ENCODE measurements around the gene FRMD5.
"Not testable (repeated sequence)": the region's sequence is repeated elsewhere in the genome, so short reads cannot be mapped to it uniquely, and the experiment has no call there.

Gene FRMD5

GRCh38 chr15:44034933-44035624, 160.0 kb downstream of the FRMD5 start:
- no peak overlapping the region for H3K27ac ChIP-seq (ENCODE audit: low read depth, low read length, severe bottlenecking)
- no peak overlapping the region for H3K4me3 ChIP-seq (ENCODE audit: extremely low read depth, insufficient read depth, low read length, poor library complexity, severe bottlenecking)
- WGBS, 2 experiments (ENCODE audit: insufficient coverage in 2 of 2): 80 to 83% methylated on average over 2 to 3 of the region's 3 CpGs
- H3K36me3 ChIP-seq (ENCODE audit: control insufficient read depth, insufficient read depth, low read length): no peaks in the 10 kb centered on the region
- peaks cover 12% of the 10 kb centered on the region for H3K4me1 ChIP-seq (ENCODE audit: control insufficient read depth, insufficient read depth, low read length, poor library complexity, severe bottlenecking)
- no peaks in the 10 kb centered on the region for H3K9me3 ChIP-seq (ENCODE audit: control insufficient read depth, low read length)

DNA sequence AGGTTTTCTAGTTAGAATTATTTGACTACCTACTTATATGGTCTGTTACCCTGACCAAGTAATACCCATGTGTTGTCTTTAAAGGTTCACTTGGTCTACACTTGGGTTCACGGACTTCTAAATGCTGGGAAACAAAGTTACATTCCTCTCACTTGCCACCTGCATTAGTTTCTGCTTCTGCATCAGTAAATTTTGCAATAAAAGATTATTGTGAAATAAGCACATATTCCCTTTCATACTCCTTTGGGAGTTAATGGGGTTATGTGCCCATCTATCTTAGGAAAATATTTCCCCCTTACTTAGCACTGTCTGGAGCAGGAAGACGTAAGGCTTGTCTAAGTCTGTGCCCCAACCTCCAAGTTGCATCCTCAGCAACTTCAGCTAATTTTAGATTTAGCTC, 160.7 kb downstream of the FRMD5 start:
- H3K4me3 ChIP-seq (ENCODE audit: extremely low read depth, insufficient read depth, low read length, poor library complexity, severe bottlenecking): no peak overlapping the region
- 83 to 100% methylated on average over 1 to 2 of the region's 2 CpGs for WGBS, 2 experiments (ENCODE audit: insufficient coverage in 2 of 2)
- no peaks in the 10 kb centered on the region for H3K36me3 ChIP-seq (ENCODE audit: control insufficient read depth, insufficient read depth, low read length)
- H3K27ac ChIP-seq (ENCODE audit: low read depth, low read length, severe bottlenecking): no peak overlapping the region
- no peaks in the 10 kb centered on the region for H3K9me3 ChIP-seq (ENCODE audit: control insufficient read depth, low read length)
- peaks cover 19% of the 10 kb centered on the region for H3K4me1 ChIP-seq (ENCODE audit: control insufficient read depth, insufficient read depth, low read length, poor library complexity, severe bottlenecking)

- Histone ChIP-seq H3K27ac (ENCODE audit: low read depth, low read length, severe bottlenecking) (no peak overlapping the region), H3K9me3 (ENCODE audit: control insufficient read depth, low read length) (no peaks in the 10 kb centered on the region), H3K4me3 (ENCODE audit: extremely low read depth, insufficient read depth, low read length, poor library complexity, severe bottlenecking) (no peak overlapping the region), H3K4me1 (ENCODE audit: control insufficient read depth, insufficient read depth, low read length, poor library complexity, severe bottlenecking) (peaks cover 19% of the 10 kb centered on the region), H3K36me3 (ENCODE audit: control insufficient read depth, insufficient read depth, low read length) (no peaks in the 10 kb centered on the region)
- WGBS, 2 experiments (ENCODE audit: insufficient coverage in 2 of 2): no CpG with 5 or more reads among the region's 1 CpG
These were observed 161.2 kb downstream of the FRMD5 start for GRCh38 chr15:44033894-44034293.

DNA sequence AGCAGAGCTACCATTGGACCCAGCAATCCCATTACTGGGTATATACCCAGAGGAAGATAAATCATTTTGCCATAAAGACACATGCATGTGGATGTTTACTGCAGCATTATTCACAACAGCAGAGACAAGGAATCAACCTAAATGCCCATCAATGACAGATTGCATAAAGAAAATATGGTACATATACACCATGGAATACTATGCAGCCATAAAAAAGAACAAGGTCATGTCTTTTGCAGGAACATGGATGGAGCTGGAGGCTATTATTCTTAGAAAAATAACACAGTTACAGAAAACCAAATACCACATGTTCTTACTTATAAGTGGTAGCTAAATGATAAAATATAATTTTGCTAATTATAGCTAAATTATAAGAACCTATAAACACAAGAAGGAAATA, 162.3 kb downstream of the FRMD5 start:
- H3K4me3 ChIP-seq (ENCODE audit: extremely low read depth, insufficient read depth, low read length, poor library complexity, severe bottlenecking); H3K9me3 ChIP-seq (ENCODE audit: control insufficient read depth, low read length); H3K36me3 ChIP-seq (ENCODE audit: control insufficient read depth, insufficient read depth, low read length); H3K27ac ChIP-seq (ENCODE audit: low read depth, low read length, severe bottlenecking): not testable (repeated sequence)
- H3K4me1 ChIP-seq (ENCODE audit: control insufficient read depth, insufficient read depth, low read length, poor library complexity, severe bottlenecking): peaks cover 24% of the 10 kb centered on the region

DNA sequence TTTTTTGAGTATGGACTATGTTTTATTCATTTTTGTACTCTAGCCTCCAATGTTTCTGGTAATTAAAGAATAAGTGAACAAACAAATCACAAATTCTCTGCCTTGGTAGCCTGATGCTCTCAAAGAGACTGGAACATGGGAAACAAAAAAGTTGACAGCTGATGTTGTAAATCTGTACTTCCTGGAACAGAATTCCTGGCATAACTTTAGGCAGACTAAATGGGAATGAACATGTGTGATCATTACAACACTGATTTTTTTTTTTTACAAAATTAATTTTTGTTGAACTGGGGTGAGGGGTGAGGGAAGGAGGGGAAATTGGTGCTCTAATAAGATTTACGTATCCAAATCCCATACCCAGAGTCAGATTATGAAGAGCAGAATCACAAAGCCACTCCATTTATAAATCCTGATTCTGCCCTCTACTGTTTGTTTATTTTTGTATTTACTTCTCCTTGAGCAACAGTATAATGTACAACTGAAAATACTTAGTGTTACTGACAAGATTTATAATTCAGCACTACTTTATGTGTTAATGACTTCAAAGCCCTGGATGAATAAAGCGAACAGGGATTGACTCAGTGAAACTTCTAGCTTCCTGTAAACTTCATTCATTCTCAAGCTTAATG, 165.0 kb downstream of the FRMD5 start:
- H3K27ac ChIP-seq (ENCODE audit: low read depth, low read length, severe bottlenecking): no peak overlapping the region
- peaks cover 24% of the 10 kb centered on the region for H3K4me1 ChIP-seq (ENCODE audit: control insufficient read depth, insufficient read depth, low read length, poor library complexity, severe bottlenecking)
- no peaks in the 10 kb centered on the region for H3K36me3 ChIP-seq (ENCODE audit: control insufficient read depth, insufficient read depth, low read length)
- no peak overlapping the region for H3K4me3 ChIP-seq (ENCODE audit: extremely low read depth, insufficient read depth, low read length, poor library complexity, severe bottlenecking)
- no peaks in the 10 kb centered on the region for H3K9me3 ChIP-seq (ENCODE audit: control insufficient read depth, low read length)
- 100% methylated on average over 1 of the region's 2 CpGs; no CpG with 5 or more reads in 1 of the 2 experiments for WGBS, 2 experiments (ENCODE audit: insufficient coverage in 2 of 2)

- no peak overlapping the region for H3K27ac ChIP-seq (ENCODE audit: low read depth, low read length, severe bottlenecking)
- 80 to 100% methylated on average over 1 to 2 of the region's 2 CpGs for WGBS, 2 experiments (ENCODE audit: insufficient coverage in 2 of 2)
- H3K4me3 ChIP-seq (ENCODE audit: extremely low read depth, insufficient read depth, low read length, poor library complexity, severe bottlenecking): no peak overlapping the region
These were observed 166.1 kb downstream of the FRMD5 start for GRCh38 chr15:44029003-44029402.

DNA sequence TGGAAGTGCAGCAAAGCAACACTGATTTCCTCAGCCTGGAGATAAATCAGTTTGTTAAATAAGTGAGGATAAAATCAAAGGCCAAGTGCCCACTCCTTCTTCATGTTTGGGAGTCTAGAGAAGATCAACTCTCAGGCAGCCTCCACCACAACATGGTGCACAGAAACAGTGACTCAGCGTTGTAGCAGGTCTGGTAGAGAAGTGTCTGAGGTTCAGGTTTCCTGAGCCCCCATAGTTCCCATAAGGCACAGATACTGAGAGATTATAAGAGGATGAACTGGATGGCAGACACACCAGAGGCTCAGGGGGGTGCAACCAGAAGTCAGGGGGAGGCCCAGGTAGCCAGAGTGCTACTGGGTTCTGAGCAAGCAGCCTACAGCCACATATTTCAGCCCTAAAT, 166.7 kb downstream of the FRMD5 start:
- Histone ChIP-seq H3K9me3 (ENCODE audit: control insufficient read depth, low read length) (no peaks in the 10 kb centered on the region), H3K27ac (ENCODE audit: low read depth, low read length, severe bottlenecking) (no peak overlapping the region), H3K4me1 (ENCODE audit: control insufficient read depth, insufficient read depth, low read length, poor library complexity, severe bottlenecking) (peaks cover 24% of the 10 kb centered on the region), H3K4me3 (ENCODE audit: extremely low read depth, insufficient read depth, low read length, poor library complexity, severe bottlenecking) (no peak overlapping the region), H3K36me3 (ENCODE audit: control insufficient read depth, insufficient read depth, low read length) (no peaks in the 10 kb centered on the region)
- WGBS, 2 experiments (ENCODE audit: insufficient coverage in 2 of 2): 100% methylated on average over 1 of the region's 1 CpG; no CpG with 5 or more reads in 1 of the 2 experiments

More at GRCh38 chr15:44029003-44029402, 166.1 kb downstream of the FRMD5 start:
- H3K4me1 ChIP-seq (ENCODE audit: control insufficient read depth, insufficient read depth, low read length, poor library complexity, severe bottlenecking): peaks cover 24% of the 10 kb centered on the region
- no peaks in the 10 kb centered on the region for H3K9me3 ChIP-seq (ENCODE audit: control insufficient read depth, low read length)
- H3K36me3 ChIP-seq (ENCODE audit: control insufficient read depth, insufficient read depth, low read length): no peaks in the 10 kb centered on the region

DNA sequence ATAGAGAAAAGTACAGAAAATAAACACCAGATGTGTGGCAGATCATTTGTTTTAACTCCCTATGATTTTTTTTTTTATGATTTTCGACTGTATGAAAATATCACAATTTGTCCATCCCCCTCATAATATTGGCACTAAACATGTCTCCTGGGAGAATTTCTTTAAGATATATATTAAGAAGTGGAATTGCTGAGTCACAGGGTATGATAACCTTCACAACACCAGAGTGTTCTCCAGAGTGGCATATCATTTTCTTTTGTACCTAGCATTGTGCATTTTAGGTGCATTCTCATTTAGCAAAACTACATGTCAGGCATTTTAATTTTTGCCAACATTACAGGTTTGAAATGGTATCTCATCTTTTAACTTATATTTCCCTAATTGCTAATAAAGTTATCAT, 170.9 kb downstream of the FRMD5 start:
- Histone ChIP-seq H3K4me1 (ENCODE audit: control insufficient read depth, insufficient read depth, low read length, poor library complexity, severe bottlenecking) (peaks cover 9% of the 10 kb centered on the region), H3K9me3 (ENCODE audit: control insufficient read depth, low read length) (no peaks in the 10 kb centered on the region), H3K36me3 (ENCODE audit: control insufficient read depth, insufficient read depth, low read length) (no peaks in the 10 kb centered on the region), H3K27ac (ENCODE audit: low read depth, low read length, severe bottlenecking) (no peak overlapping the region), H3K4me3 (ENCODE audit: extremely low read depth, insufficient read depth, low read length, poor library complexity, severe bottlenecking) (no peak overlapping the region)
- WGBS, 2 experiments (ENCODE audit: insufficient coverage in 2 of 2): no CpG with 5 or more reads among the region's 1 CpG

DNA sequence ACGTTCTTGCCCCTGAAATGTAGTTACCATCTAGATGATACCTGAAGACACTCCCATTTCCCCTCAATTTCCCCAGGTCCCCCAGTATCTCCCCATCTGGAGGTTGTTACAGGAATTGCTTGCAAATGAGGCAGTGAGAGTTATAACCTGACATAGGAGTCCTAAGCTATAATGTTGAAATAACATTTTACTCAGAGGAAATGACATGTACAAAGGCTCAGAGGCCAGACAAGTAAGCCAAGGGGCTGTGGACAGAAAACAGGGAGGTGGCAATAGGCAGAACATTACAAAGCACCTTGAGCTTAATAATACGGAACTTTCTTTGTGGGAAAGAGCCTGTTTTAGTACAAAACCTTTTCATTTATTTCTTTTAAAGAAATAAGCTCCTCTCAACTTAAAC, 171.9 kb downstream of the FRMD5 start:
- no peak overlapping the region for H3K27ac ChIP-seq (ENCODE audit: low read depth, low read length, severe bottlenecking)
- WGBS, 2 experiments (ENCODE audit: insufficient coverage in 2 of 2): 100% methylated on average over 1 of the region's 2 CpGs; no CpG with 5 or more reads in 1 of the 2 experiments
- peaks cover 2% of the 10 kb centered on the region for H3K4me1 ChIP-seq (ENCODE audit: control insufficient read depth, insufficient read depth, low read length, poor library complexity, severe bottlenecking)

DNA sequence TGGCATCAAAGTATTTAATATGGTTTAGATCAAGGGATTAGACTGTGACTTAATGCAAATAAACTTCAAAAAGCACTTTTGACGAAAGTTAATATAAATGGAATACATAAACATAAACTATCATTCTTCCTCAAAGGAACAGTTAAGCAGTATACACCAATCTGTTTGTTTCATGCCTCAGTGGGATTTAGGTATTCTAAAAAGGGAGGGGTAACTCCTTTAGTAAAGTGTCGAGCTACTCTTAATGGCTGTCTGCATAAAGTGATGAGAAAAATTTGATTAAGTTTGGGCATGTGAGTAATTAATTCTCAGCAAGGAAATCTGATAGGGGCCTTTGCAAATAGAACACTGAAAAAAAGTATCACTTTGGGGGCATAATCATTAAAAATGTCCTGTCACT, 176.9 kb downstream of the FRMD5 start:
- H3K9me3 ChIP-seq (ENCODE audit: control insufficient read depth, low read length): no peaks in the 10 kb centered on the region
- 90 to 100% methylated on average over 1 of the region's 2 CpGs for WGBS, 2 experiments (ENCODE audit: insufficient coverage in 2 of 2)
- no peaks in the 10 kb centered on the region for H3K36me3 ChIP-seq (ENCODE audit: control insufficient read depth, insufficient read depth, low read length)
- no peak overlapping the region for H3K4me3 ChIP-seq (ENCODE audit: extremely low read depth, insufficient read depth, low read length, poor library complexity, severe bottlenecking)
- no peak overlapping the region for H3K27ac ChIP-seq (ENCODE audit: low read depth, low read length, severe bottlenecking)
- no peaks in the 10 kb centered on the region for H3K4me1 ChIP-seq (ENCODE audit: control insufficient read depth, insufficient read depth, low read length, poor library complexity, severe bottlenecking)

More for the DNA sequence above, 171.9 kb downstream of the FRMD5 start:
- no peak overlapping the region for H3K4me3 ChIP-seq (ENCODE audit: extremely low read depth, insufficient read depth, low read length, poor library complexity, severe bottlenecking)
- no peaks in the 10 kb centered on the region for H3K36me3 ChIP-seq (ENCODE audit: control insufficient read depth, insufficient read depth, low read length)
- H3K9me3 ChIP-seq (ENCODE audit: control insufficient read depth, low read length): no peaks in the 10 kb centered on the region
